NB4 (cell line): ENCODE data around the gene GARIN5B.

Experiments used
- POLR2A ChIP-seq: IDR thresholded peaks from 2 replicates; pipeline ENCODE4 v1.6.1; 2011; ENCODE audit warnings: mild to moderate bottlenecking; ENCODE audit not compliant: insufficient read length; ENCODE audit errors: extremely low read depth
- TF ChIP-seq, protein P1 (sequence below): IDR thresholded peaks from one replicate; pipeline ENCODE4 v1.5.1; 2012; ENCODE audit warnings: low read depth, low read length
- TF ChIP-seq, protein P2 (sequence below): IDR thresholded peaks from 2 replicates; pipeline ENCODE4 v1.6.1; 2011; ENCODE audit warnings: low read depth, low read length

GRCh38 chr19:55346725-55347441, 16.2 kb downstream of the GARIN5B start:
- TF ChIP-seq, protein P1, sequence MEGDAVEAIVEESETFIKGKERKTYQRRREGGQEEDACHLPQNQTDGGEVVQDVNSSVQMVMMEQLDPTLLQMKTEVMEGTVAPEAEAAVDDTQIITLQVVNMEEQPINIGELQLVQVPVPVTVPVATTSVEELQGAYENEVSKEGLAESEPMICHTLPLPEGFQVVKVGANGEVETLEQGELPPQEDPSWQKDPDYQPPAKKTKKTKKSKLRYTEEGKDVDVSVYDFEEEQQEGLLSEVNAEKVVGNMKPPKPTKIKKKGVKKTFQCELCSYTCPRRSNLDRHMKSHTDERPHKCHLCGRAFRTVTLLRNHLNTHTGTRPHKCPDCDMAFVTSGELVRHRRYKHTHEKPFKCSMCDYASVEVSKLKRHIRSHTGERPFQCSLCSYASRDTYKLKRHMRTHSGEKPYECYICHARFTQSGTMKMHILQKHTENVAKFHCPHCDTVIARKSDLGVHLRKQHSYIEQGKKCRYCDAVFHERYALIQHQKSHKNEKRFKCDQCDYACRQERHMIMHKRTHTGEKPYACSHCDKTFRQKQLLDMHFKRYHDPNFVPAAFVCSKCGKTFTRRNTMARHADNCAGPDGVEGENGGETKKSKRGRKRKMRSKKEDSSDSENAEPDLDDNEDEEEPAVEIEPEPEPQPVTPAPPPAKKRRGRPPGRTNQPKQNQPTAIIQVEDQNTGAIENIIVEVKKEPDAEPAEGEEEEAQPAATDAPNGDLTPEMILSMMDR: no peak
- no peak for TF ChIP-seq POLR2A
- TF ChIP-seq, protein P2, sequence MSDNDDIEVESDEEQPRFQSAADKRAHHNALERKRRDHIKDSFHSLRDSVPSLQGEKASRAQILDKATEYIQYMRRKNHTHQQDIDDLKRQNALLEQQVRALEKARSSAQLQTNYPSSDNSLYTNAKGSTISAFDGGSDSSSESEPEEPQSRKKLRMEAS: no peak
